ENCODE results near the gene TMEM179. TPM values are rescaled to one million over a fixed set of nuclear protein-coding genes. Genes with fewer than 3 reads are reported as not detected.

The TMEM179 gene
- total and polyA plus RNA-seq, 2 experiments from 2014 or later: 3.6 to 8.6 TPM

DNA sequence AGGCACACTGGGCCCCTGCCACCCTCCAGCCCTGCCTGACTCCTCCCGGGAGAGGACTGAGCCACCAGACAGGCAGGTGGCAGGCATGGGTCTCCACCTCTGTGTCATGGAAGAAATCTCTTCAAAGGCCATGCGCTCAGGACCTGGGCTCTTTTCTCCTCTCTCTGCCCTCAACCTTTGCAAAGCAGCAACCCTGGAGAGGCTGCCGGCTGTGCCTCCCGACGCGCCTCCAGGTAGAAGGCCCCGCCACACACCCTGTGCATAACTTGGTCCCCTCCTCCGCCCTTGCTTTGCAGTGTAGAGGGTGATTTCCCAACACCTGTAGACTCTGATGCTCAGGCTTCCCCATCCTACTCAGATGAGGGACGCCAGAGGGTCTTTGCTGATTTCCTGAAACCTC, 28.2 kb upstream of the TMEM179 start:
- TF ChIP-seq, protein P1, sequence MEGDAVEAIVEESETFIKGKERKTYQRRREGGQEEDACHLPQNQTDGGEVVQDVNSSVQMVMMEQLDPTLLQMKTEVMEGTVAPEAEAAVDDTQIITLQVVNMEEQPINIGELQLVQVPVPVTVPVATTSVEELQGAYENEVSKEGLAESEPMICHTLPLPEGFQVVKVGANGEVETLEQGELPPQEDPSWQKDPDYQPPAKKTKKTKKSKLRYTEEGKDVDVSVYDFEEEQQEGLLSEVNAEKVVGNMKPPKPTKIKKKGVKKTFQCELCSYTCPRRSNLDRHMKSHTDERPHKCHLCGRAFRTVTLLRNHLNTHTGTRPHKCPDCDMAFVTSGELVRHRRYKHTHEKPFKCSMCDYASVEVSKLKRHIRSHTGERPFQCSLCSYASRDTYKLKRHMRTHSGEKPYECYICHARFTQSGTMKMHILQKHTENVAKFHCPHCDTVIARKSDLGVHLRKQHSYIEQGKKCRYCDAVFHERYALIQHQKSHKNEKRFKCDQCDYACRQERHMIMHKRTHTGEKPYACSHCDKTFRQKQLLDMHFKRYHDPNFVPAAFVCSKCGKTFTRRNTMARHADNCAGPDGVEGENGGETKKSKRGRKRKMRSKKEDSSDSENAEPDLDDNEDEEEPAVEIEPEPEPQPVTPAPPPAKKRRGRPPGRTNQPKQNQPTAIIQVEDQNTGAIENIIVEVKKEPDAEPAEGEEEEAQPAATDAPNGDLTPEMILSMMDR (IDR thresholded peaks at IDR 0.05; ENCODE audit: low read depth, low read length): no peak
- Histone ChIP-seq H3K27ac (no peak overlapping the region), H3K4me3 (no peak overlapping the region), H3K9me3 (ENCODE audit: low read depth) (no peaks in the 10 kb centered on the region), H3K4me1 (ENCODE audit: low read depth) (peaks cover 2% of the 10 kb centered on the region), H3K36me3 (no peaks in the 10 kb centered on the region), H3K27me3 (no peaks in the 10 kb centered on the region)
- no peak for DNase-seq (ENCODE audit: low read depth in 1 of 2, low spot score in 1 of 2)

DNA sequence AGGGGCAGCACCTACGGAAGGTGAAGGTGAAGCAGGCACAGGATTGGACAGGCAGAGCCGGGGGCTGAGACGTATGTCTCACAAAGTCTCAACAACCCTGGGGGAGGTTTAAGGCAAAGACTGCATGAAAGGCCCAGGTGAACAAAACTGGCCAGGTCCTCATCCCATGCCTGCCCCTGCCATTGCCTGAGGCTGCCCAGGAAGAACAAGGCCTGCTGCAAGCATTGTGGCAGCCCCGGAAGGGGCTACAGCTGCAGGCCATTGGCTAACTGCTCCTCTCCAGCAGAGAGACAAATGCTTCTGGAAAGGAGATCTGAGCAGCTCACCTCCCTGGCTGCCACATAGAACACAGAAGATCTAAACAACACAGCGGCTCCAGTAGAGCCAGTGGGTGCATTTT, 20.4 kb upstream of the TMEM179 start:
- H3K4me1 ChIP-seq (ENCODE audit: low read depth): no peaks in the 10 kb centered on the region
- H3K36me3 ChIP-seq: no peaks in the 10 kb centered on the region
- H3K9me3 ChIP-seq (ENCODE audit: low read depth): no peaks in the 10 kb centered on the region
- no peaks in the 10 kb centered on the region for H3K27me3 ChIP-seq
- H3K4me3 ChIP-seq: no peak overlapping the region
- no peak overlapping the region for H3K27ac ChIP-seq
- TF ChIP-seq, protein P1 (IDR thresholded peaks at IDR 0.05; ENCODE audit: low read depth, low read length): no peak
- DNase-seq (ENCODE audit: low read depth in 1 of 2, low spot score in 1 of 2): no peak

DNA sequence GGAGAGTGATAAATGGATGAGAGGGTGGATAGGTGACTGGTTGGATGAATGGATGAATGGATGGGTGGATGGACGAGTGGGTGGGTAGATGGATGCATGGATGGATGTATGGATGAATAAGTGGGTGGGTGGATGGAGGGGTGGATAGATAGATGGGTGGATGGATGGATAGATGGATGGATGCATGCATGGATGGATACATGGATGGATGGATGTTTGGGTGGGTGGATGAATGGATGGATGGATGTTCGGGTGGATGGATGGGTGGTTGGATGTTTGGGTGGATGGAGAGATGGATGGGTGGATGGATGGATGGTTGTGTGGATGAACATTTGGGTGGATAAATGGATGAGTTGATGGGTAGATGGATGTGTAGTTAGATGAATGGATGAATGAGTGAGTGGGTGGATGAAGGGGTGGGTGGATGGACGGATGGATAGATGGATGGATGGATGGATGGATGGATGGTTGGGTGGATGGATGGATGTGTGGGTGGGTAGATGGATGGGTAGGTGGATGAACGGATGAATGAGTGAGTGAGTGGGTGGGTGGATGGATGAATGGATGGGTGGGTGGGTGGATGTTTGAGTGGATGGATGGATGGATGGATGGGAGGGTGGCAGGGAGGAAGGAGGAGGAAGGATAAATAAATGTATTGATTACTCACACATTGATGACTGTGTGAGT, 9.7 kb upstream of the TMEM179 start:
- Histone ChIP-seq H3K27ac (no peak overlapping the region), H3K9me3 (ENCODE audit: low read depth) (no peaks in the 10 kb centered on the region), H3K36me3 (no peaks in the 10 kb centered on the region), H3K4me1 (ENCODE audit: low read depth) (no peaks in the 10 kb centered on the region), H3K4me3 (no peak overlapping the region), H3K27me3 (peaks cover 8% of the 10 kb centered on the region)
- no peak for DNase-seq (ENCODE audit: low read depth in 1 of 2, low spot score in 1 of 2)
- TF ChIP-seq, protein P1 (IDR thresholded peaks at IDR 0.05; ENCODE audit: low read depth, low read length): no peak

DNA sequence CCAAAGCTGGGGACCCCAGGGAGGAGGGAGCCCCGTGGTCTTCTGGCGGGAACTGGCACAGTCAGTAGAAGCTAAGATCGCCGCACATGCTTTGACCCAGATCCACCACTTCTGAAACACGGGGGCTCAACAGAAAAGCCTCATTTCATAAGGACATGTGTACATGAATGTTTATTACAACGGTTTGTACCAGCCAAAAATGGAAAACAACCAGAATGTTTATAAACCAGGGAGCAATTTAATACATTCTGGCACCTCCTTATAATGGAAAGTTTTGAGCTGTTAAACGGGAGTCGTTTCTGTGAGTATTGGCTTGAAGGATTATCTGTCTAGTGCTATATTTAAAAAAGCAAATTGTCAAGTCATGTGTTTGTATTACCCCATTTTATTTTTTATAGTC, 7.3 kb upstream of the TMEM179 start:
- Histone ChIP-seq H3K9me3 (ENCODE audit: low read depth) (no peaks in the 10 kb centered on the region), H3K27me3 (peaks cover 27% of the 10 kb centered on the region), H3K36me3 (no peaks in the 10 kb centered on the region), H3K4me1 (ENCODE audit: low read depth) (no peaks in the 10 kb centered on the region), H3K27ac (no peak overlapping the region), H3K4me3 (no peak overlapping the region)
- TF ChIP-seq, protein P1 (IDR thresholded peaks at IDR 0.05; ENCODE audit: low read depth, low read length): no peak
- DNase-seq (ENCODE audit: low read depth in 1 of 2, low spot score in 1 of 2): no peak

DNA sequence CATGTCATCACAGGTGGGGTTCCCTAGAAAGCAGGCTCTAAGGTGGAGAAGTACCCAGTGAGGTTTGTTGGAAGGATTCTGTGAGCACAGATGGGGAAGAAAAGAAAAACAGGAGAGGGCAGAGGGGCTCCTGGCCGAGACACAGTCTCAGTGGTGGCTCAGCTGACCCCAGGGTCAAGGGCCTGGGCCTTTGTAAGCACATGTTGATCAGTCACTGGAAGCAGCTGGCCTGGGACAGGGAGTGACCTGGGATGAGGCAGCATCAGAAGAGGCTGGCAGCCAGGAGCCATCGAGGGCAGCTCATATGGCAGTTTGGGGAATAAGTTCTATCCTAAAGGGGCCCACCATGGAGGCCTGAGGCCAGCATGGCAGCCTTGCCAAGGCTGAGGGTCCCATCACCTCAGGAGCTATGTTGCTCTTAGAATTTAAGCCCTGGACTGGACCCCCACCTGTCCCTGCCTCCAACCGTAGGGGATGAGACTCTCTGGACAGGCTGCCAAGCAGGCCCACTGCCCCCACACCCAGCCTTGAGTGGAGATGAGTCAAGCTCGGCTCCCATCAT, 6.3 kb upstream of the TMEM179 start:
- Histone ChIP-seq H3K27ac (no peak overlapping the region), H3K4me3 (no peak overlapping the region), H3K9me3 (ENCODE audit: low read depth) (no peaks in the 10 kb centered on the region), H3K27me3 (peaks cover 38% of the 10 kb centered on the region), H3K4me1 (ENCODE audit: low read depth) (no peaks in the 10 kb centered on the region), H3K36me3 (no peaks in the 10 kb centered on the region)
- TF ChIP-seq, protein P1 (IDR thresholded peaks at IDR 0.05; ENCODE audit: low read depth, low read length): no peak
- no peak for DNase-seq (ENCODE audit: low read depth in 1 of 2, low spot score in 1 of 2)
